GM21526 (cell line): ENCODE data around the gene GCSH.
A peak's percentile ranks its signal among the peaks of the same experiment; 100 is the strongest.

ENCODE experiments used
- ATAC-seq: cut with Tn5 transposase; IDR thresholded peaks from one replicate; pipeline ENCODE4 v1.9.1; 2021; ENCODE audit warnings: moderate library complexity; ENCODE audit not compliant: unreplicated experiment, low FRiP score

Gene GCSH

DNA sequence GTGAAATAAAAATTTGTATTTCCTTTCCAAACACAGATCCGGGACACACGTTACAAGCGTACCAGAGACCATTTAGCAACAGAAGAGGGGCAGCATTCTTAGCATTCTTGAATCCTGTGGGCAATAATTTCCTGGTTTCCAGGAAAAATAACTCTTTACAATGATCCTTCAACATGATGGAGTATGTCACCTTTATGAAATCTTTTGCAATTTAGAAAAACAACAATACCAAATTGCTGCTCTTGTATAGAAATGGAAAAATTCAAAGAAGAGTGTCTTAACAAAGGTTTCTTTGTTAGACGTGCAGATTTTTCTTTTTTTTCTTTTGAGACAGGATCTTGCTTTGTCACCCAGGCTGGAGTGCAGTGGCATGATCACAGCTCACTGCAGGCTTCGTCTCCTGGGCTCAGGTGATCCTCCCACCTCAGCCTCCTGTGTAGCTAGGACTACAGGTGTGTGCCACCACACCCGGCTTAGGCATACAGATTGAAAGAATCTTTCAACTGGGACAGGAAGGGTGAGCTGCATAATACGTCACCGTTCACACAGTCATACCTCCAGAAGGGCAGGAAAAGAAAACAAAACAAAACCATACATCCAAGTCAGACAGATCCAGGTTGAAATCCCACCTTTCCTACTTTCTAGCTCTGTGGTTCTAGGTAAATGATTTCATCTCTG is 10.8 kb upstream of the GCSH start:
- no peak for ATAC-seq

GRCh38 chr16:81105946-81106345 is 9.8 kb upstream of the GCSH start:
- no peak for ATAC-seq

DNA sequence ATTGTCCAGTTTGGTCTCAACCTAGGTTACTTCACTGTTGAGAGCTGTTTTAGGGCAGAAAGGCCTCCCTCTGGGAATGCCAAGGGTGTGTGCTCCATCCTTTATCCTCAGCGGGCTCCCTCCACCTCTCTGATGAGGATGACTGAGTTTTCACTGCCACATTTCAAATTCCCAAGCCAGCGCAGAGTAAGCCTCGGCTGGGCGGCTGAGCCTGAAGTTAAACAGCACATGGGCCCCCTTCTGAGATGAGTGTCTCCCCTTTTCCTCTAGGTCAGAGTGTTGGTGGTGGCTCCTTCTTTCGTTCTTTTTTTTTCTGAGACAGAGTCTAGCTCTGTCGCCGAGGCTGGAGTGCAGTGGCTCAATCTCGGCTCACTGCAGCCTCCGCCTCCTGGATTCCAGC is 5.5 kb upstream of the GCSH start:
- no peak for ATAC-seq

GRCh38 chr16:81099958-81100357 is 3.8 kb upstream of the GCSH start:
- no peak for ATAC-seq

DNA sequence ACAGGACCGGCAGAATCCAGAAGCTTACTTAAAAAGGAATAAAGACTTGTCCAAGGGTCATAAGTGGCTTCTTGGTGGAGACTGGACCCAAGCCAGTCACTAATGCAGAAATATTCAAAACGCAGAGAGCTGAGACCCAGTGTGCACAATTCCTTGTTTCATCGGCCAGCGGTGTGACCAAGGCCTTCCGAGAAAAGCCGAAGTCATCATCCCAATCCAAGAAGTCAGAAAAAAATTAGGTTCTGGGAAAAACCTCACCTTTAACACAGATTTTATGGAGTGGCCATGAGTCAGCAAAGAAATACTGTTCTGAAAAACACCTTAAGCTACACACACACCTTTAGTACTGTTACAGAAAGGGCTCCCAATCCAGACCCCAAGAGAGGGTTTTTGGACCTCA is 1.0 kb upstream of the GCSH start:
- ATAC-seq = no peak

DNA sequence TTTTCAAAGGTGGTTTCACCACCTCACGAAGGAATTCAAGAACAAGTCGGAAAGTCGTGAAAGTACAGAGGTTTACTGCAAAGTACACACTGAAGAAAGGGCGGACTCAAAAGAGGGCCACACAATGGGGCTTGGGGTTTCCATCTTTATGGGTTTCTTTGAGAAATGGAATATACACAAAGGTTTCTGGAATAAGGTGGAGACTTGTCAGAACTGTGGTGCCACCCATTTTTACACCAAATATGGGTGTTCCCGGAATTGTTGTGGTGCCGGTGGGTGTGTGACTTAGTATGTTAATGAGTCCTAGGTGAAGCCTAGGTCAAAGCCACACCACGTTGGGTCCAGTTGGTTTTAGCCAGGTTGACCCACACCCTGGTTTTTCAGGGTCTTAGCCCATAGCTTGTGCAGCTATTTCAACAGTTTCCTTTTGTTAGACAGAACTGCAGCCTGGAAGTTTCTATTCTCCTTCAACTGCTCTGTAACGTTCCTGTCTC is 567 bp upstream of the GCSH start:
- no peak for ATAC-seq

DNA sequence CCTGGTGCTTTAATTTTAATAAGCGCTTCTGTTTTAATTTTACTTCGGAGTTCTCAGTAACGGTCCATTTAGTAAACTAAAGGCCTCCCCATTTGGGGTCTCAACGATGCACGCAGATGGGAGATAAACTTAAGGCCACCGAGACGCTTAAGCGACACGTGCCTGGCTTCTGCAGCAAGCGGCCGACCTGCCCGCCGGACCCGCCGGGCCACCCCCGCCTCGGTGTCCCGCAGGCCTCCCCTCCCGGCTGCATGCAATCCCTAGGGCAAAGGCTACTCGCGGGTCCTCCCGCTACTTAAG is 592 bp downstream of the GCSH start:
- ATAC-seq = no peak

DNA sequence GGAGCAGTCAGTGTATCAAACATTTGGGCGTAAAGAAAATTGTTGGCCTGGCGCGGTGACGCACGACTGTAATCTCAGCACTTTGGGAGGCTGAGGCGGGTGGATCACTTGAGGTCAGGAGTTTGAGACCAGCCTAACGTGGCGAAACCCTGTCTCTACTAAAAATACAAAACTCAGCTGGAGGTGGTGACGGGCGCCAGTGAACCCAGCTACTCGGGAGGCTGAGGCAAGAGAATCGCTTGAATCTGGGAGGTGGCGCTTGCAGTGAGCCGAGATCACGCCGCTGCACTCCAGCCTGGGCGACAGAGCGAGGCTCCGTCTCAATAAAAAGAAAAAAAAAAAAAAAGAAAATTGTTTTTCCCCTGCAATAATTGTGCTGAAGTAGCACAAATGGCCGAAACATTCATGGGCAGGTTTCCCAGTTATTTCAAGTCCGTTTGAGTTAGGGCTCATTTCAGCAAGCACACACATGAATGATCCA is 1.4 kb downstream of the GCSH start:
- no peak for ATAC-seq

- no peak for ATAC-seq
These were observed 7.4 kb downstream of the GCSH start for GRCh38 chr16:81088836-81089235.

GRCh38 chr16:81081014-81081413 is 15.2 kb downstream of the GCSH start:
- ATAC-seq = no peak

GRCh38 chr16:81080233-81080632 is 16.0 kb downstream of the GCSH start:
- no peak for ATAC-seq

- peak; percentile 96 for ATAC-seq
These were observed 18.9 kb downstream of the GCSH start, which contains the start of gene C16orf46 for GRCh38 chr16:81077076-81077940. TSS of gene C16orf46 (minus strand) at chr16:81077238. CDS start at chr16:81063955, 13,283 bp downstream.

- peak; percentile 80 for ATAC-seq
These were observed 19.6 kb downstream of the GCSH start for GRCh38 chr16:81076566-81077075.

GRCh38 chr16:81073560-81074330 is 22.4 kb downstream of the GCSH start:
- no peak for ATAC-seq

GRCh38 chr16:81071805-81072204 is 24.4 kb downstream of the GCSH start:
- no peak for ATAC-seq

- no peak for ATAC-seq
These were observed 25.2 kb downstream of the GCSH start for GRCh38 chr16:81070979-81071378.

GRCh38 chr16:81069063-81069462 is 27.1 kb downstream of the GCSH start:
- ATAC-seq = no peak

- no peak for ATAC-seq
These were observed 29.0 kb downstream of the GCSH start for GRCh38 chr16:81067166-81067565.

DNA sequence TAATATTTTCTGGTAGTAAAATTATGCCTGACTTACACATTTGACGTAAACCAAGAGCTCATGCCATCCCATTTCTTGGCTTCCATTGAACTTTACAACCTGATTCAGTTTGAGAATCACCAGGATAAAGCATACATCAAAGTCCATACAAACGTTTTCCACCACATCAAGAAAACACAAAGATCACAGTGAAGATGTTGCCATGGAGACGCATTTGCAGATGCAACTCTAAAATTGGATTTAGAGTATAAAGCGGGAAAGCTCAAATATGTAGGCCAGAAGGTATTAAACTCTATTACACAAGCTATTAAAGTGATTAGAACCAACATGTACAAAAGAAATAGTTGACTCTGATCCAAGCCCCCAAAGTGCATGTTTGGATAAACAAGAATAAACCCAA is 29.5 kb downstream of the GCSH start:
- no peak for ATAC-seq

GRCh38 chr16:81061871-81062608 is 34.2 kb downstream of the GCSH start:
- no peak for ATAC-seq
